SK-N-DZ (cell line): ENCODE measurements around the gene RAB3B.

Source experiments
- DNase-seq: peaks from one replicate; pipeline ENCODE4 v3.0.0-alpha.2; 2015; ENCODE audit warnings: low spot score

Gene RAB3B

GRCh38 chr1:51957618-51958017 is 32.9 kb downstream of the RAB3B start:
- DNase-seq, result no peak

- no peak for DNase-seq
Observed at GRCh38 chr1:51956528-51957509, 33.7 kb downstream of the RAB3B start.

GRCh38 chr1:51955797-51956527 is 34.5 kb downstream of the RAB3B start:
- DNase-seq, result peak; percentile 83

GRCh38 chr1:51954783-51955182 is 35.7 kb downstream of the RAB3B start:
- no peak for DNase-seq

- DNase-seq, result no peak
Observed at GRCh38 chr1:51953079-51953478, 37.4 kb downstream of the RAB3B start.

GRCh38 chr1:51952638-51953037 is 37.9 kb downstream of the RAB3B start:
- DNase-seq, result no peak

- no peak for DNase-seq
Observed at GRCh38 chr1:51950701-51951100, 39.8 kb downstream of the RAB3B start.

- no peak for DNase-seq
Observed at GRCh38 chr1:51949014-51949702, 41.3 kb downstream of the RAB3B start.

GRCh38 chr1:51948491-51948915 is 42.0 kb downstream of the RAB3B start:
- DNase-seq, result no peak

GRCh38 chr1:51946300-51946699 is 44.2 kb downstream of the RAB3B start:
- DNase-seq, result no peak

GRCh38 chr1:51945591-51945990 is 44.9 kb downstream of the RAB3B start:
- no peak for DNase-seq

GRCh38 chr1:51942281-51942680 is 48.2 kb downstream of the RAB3B start:
- no peak for DNase-seq

GRCh38 chr1:51941528-51941927 is 49.0 kb downstream of the RAB3B start:
- no peak for DNase-seq

GRCh38 chr1:51937112-51937511 is 53.4 kb downstream of the RAB3B start:
- no peak for DNase-seq

GRCh38 chr1:51936531-51936930 is 54.0 kb downstream of the RAB3B start:
- no peak for DNase-seq

GRCh38 chr1:51933344-51933743 is 57.2 kb downstream of the RAB3B start:
- no peak for DNase-seq

GRCh38 chr1:51930329-51930728 is 60.2 kb downstream of the RAB3B start:
- DNase-seq, result no peak

GRCh38 chr1:51928896-51929295 is 61.6 kb downstream of the RAB3B start:
- DNase-seq, result no peak

- DNase-seq, result no peak
Observed at GRCh38 chr1:51927029-51927428, 63.5 kb downstream of the RAB3B start.

GRCh38 chr1:51926171-51926812 is 64.2 kb downstream of the RAB3B start:
- no peak for DNase-seq

GRCh38 chr1:51924455-51924854 is 66.0 kb downstream of the RAB3B start:
- no peak for DNase-seq

GRCh38 chr1:51922040-51922439 is 68.5 kb downstream of the RAB3B start:
- DNase-seq, result no peak
